Measurements from ENCODE around the gene OCIAD2. TPM values are rescaled to one million over a fixed set of nuclear protein-coding genes. Genes with fewer than 3 reads are reported as not detected.

OCIAD2 gene
- total RNA-seq, 1 experiment from 2014 or later = 255 TPM

DNA sequence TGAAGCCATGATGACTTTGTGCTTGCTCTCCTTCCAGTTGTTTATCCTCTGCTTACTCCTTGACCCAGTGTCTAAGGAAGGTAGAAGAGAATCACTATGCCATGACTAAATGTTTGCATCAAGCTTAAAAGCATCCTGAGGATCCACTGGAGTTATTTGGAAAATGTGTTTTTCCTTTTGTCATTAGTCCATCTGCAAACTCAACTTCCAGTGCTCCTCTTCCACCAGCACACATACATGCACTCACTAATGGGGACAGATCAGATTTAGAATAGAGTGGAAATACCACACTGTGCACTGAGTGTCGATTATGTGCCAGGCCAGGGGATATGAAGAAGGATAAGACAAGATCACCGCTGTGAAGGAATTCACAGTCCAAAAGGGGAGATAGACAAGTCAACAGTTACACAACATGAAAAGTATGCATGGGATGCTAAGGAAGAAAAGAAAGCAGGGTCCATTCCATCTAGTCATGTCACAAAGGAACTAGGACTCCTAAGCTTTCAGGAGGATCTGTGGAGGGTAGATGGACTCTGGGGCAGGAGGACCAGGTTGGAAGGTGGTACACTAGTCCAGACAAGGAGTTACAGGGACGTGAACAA is 1.9 kb downstream of the OCIAD2 start:
- peak overlapping the region; percentile 96 for H3K4me2 ChIP-seq (ENCODE audit: low read length)
- DNase-seq = no peak
- H4K20me1 ChIP-seq (ENCODE audit: low read length) = no peaks in the 10 kb centered on the region
- peak overlapping the region; percentile 94; the same call in 1 of the 2 replicates for H3K4me3 ChIP-seq (ENCODE audit: low read length)
- no peak overlapping the region for H2AFZ ChIP-seq (ENCODE audit: low read length)
- no TSS peak for BruUV-seq (replicated peaks)
- no peaks in the 10 kb centered on the region for H3K9me2 ChIP-seq (replicated peaks; ENCODE audit: low read length)
- H3K9me3 ChIP-seq (ENCODE audit: low read length) = no peaks in the 10 kb centered on the region
- H3K79me2 ChIP-seq (ENCODE audit: low read length) = peaks cover 31% of the 10 kb centered on the region
- no peak overlapping the region for H3K9ac ChIP-seq (ENCODE audit: low read length)
- CTCF ChIA-PET = no interaction called here
- no peaks in the 10 kb centered on the region for H3F3A ChIP-seq (ENCODE audit: low read length, unreplicated experiment)
- TF ChIP-seq CTCF (conservative IDR thresholded peaks at IDR 0.05; ENCODE audit: low read depth, low read length) (no peak), EZH2phosphoT487 (IDR thresholded peaks at IDR 0.05; ENCODE audit: borderline replicate concordance, low read length) (no peak), EZH2 (IDR thresholded peaks at IDR 0.05; ENCODE audit: low read length, unreplicated experiment) (no peak)
- peaks cover 19% of the 10 kb centered on the region for H3K36me3 ChIP-seq (ENCODE audit: low read depth, low read length)
- no peak overlapping the region for H3K27ac ChIP-seq (ENCODE audit: low read length)
- no peak for ATAC-seq
- POLR2A ChIA-PET (ENCODE audit: unreplicated experiment) = no interaction called here
- H3K4me1 ChIP-seq (ENCODE audit: insufficient read depth, low read length) = peaks cover 45% of the 10 kb centered on the region
- no peaks in the 10 kb centered on the region for H3K27me3 ChIP-seq (ENCODE audit: low read length)
- intact Hi-C loops (cut with micrococcal nuclease) = loop anchor here (5.0 to 10.0 kb wide), 2 partner anchors 50 to 127 kb away; no protein-coding TSS in a partner anchor

DNA sequence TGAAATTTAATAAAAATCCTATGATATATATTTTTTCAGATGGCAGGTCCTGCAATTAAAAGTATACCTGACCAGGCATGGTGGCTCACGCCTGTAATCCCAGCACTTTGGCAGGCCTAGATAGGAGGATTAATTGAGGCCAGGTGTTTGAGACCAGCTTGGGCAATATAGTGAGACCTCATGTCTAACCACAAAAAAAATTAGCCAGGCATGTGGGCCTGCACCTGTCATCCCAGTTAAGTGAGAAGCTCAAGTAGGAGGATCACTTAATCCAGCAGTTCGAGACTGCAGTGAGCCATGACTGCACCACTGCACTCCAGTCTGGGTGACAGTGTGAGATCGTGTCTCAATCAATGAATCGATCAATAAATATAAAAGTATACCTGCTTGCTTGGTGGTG is 2.5 kb downstream of the OCIAD2 start:
- ChIA-PET CTCF (no interaction called here), POLR2A (ENCODE audit: unreplicated experiment) (no interaction called here)
- intact Hi-C loops (cut with micrococcal nuclease) = loop anchor here (10.0 kb wide), 1 partner anchor 49 kb away; no protein-coding TSS in a partner anchor
- Histone ChIP-seq H3K79me2 (ENCODE audit: low read length) (peaks cover 31% of the 10 kb centered on the region), H3K27ac (ENCODE audit: low read length) (no peak overlapping the region), H3K4me3 (ENCODE audit: low read length) (no peak overlapping the region), H3K9me3 (ENCODE audit: low read length) (no peaks in the 10 kb centered on the region), H3K27me3 (ENCODE audit: low read length) (no peaks in the 10 kb centered on the region), H3K9me2 (replicated peaks; ENCODE audit: low read length) (no peaks in the 10 kb centered on the region), H4K20me1 (ENCODE audit: low read length) (no peaks in the 10 kb centered on the region), H3F3A (ENCODE audit: low read length, unreplicated experiment) (no peaks in the 10 kb centered on the region), H2AFZ (ENCODE audit: low read length) (no peak overlapping the region), H3K4me1 (ENCODE audit: insufficient read depth, low read length) (peaks cover 45% of the 10 kb centered on the region), H3K9ac (ENCODE audit: low read length) (no peak overlapping the region), H3K36me3 (ENCODE audit: low read depth, low read length) (peaks cover 19% of the 10 kb centered on the region), H3K4me2 (ENCODE audit: low read length) (peak overlapping the region; percentile 96; the same call in 1 of the 2 replicates)
- no peak for DNase-seq
- TF ChIP-seq CTCF (conservative IDR thresholded peaks at IDR 0.05; ENCODE audit: low read depth, low read length) (no peak), EZH2phosphoT487 (IDR thresholded peaks at IDR 0.05; ENCODE audit: borderline replicate concordance, low read length) (no peak), EZH2 (IDR thresholded peaks at IDR 0.05; ENCODE audit: low read length, unreplicated experiment) (no peak)
- no TSS peak for BruUV-seq (replicated peaks)
- no peak for ATAC-seq

GRCh38 chr4:48902266-48902665 is 4.3 kb downstream of the OCIAD2 start:
- no peak overlapping the region for H2AFZ ChIP-seq (ENCODE audit: low read length)
- no peak overlapping the region for H3K9ac ChIP-seq (ENCODE audit: low read length)
- DNase-seq = peak; percentile 18
- no TSS peak for BruUV-seq (replicated peaks)
- intact Hi-C loops (cut with micrococcal nuclease) = loop anchor here (10.0 kb wide), 1 partner anchor 47 kb away; no protein-coding TSS in a partner anchor
- ChIA-PET POLR2A (ENCODE audit: unreplicated experiment) (interaction anchor here (0.7 kb wide), 1 partner anchor 48 kb away, joined by 3 read pairs; no protein-coding TSS in a partner anchor), CTCF (no interaction called here)
- ATAC-seq = no peak
- no peak overlapping the region for H3K27ac ChIP-seq (ENCODE audit: low read length)
- H3K27me3 ChIP-seq (ENCODE audit: low read length) = no peaks in the 10 kb centered on the region
- no peak overlapping the region for H3K4me2 ChIP-seq (ENCODE audit: low read length)
- no peaks in the 10 kb centered on the region for H3F3A ChIP-seq (ENCODE audit: low read length, unreplicated experiment)
- TF ChIP-seq EZH2 (IDR thresholded peaks at IDR 0.05; ENCODE audit: low read length, unreplicated experiment) (no peak), CTCF (conservative IDR thresholded peaks at IDR 0.05; ENCODE audit: low read depth, low read length) (no peak), EZH2phosphoT487 (IDR thresholded peaks at IDR 0.05; ENCODE audit: borderline replicate concordance, low read length) (no peak)
- H3K9me2 ChIP-seq (replicated peaks; ENCODE audit: low read length) = no peaks in the 10 kb centered on the region
- H3K79me2 ChIP-seq (ENCODE audit: low read length) = peaks cover 31% of the 10 kb centered on the region
- no peak overlapping the region for H3K4me3 ChIP-seq (ENCODE audit: low read length)
- H4K20me1 ChIP-seq (ENCODE audit: low read length) = no peaks in the 10 kb centered on the region
- H3K36me3 ChIP-seq (ENCODE audit: low read depth, low read length) = peaks cover 25% of the 10 kb centered on the region
- peaks cover 31% of the 10 kb centered on the region for H3K4me1 ChIP-seq (ENCODE audit: insufficient read depth, low read length)
- H3K9me3 ChIP-seq (ENCODE audit: low read length) = no peaks in the 10 kb centered on the region
